Tibial nerve (tissue), 4 donors: Measurements from ENCODE around the gene SULT1C4. TPM values are rescaled to one million over a fixed set of nuclear protein-coding genes. Genes with fewer than 3 reads are reported as not detected.

Source experiments
- DNase-seq, 2 donors: peaks; one replicate each; pipeline ENCODE4 v3.0.0-alpha.2; 2019; ENCODE audit warnings: low spot score in 2 of 2
- H3K27ac ChIP-seq, 4 donors: fragments of 200-600 bp; sonication (generic) in 3 of 4; one replicate each; pipeline ENCODE4 v1.5.1; 2017 to 2019; ENCODE audit warnings: mild to moderate bottlenecking in 1 of 4
- H3K27me3 ChIP-seq, 2 donors: fragments of 200-600 bp; sonication (generic) in 1 of 2; one replicate each; pipeline versions ENCODE4 v1.5.1 to v1.6.0; 2017 to 2019
- H3K36me3 ChIP-seq, 3 donors: fragments of 200-600 bp; sonication (generic); one replicate each; pipeline ENCODE4 v1.5.1; 2018 to 2019
- H3K4me1 ChIP-seq, 4 donors: fragments of 200-600 bp; sonication (generic) in 3 of 4; one replicate each; pipeline ENCODE4 v1.5.1; 2017 to 2019
- H3K4me3 ChIP-seq, 4 donors: fragments of 200-600 bp; sonication (generic) in 3 of 4; one replicate each; pipeline ENCODE4 v1.5.1; 2017 to 2019; ENCODE audit warnings: mild to moderate bottlenecking in 1 of 4, moderate library complexity in 1 of 4
- H3K9me3 ChIP-seq, 4 donors: fragments of 200-600 bp; sonication (generic) in 3 of 4; one replicate each; pipeline ENCODE4 v1.5.1; 2017 to 2019
- CTCF ChIP-seq, 5 experiments: fragments of 200-600 bp in 3 of 5; fragments of 450-650 bp in 2 of 5; sonication (generic) in 3 of 5; IDR thresholded peaks; one replicate each; pipeline ENCODE4 v1.5.1; 2016 to 2019; ENCODE audit warnings: antibody characterized with exemption in 5 of 5, mild to moderate bottlenecking in 3 of 5, moderate library complexity in 2 of 5
- EP300 ChIP-seq, 2 donors: sonication (generic); formaldehyde crosslinking; IDR thresholded peaks; one replicate each; pipeline ENCODE4 v1.6.1; 2017; ENCODE audit warnings: antibody characterized with exemption in 2 of 2, mild to moderate bottlenecking in 1 of 2
- POLR2A ChIP-seq, 2 donors: fragments of 450-650 bp; IDR thresholded peaks; one replicate each; pipeline ENCODE4 v1.6.1; 2017; ENCODE audit warnings: antibody characterized with exemption in 2 of 2, mild to moderate bottlenecking in 2 of 2, moderate library complexity in 2 of 2
- WGBS, 2 donors: methylation state at CpG; one replicate each; pipeline ENCODE4 v1.1.5; 2018; 5-methylcytosine and 5-hydroxymethylcytosine counted together
- small RNA-seq: library from RNA; depleted of rRNA; stranded (forward); fragments of <200 nt; gene quantifications from one replicate; pipeline ENCODE3, GENCODE V24; 2016
- total RNA-seq, 4 donors: library from RNA; depleted of rRNA; stranded (reverse); fragments of >200 nt; gene quantifications; one replicate each; pipeline ENCODE4 v1.1.0, GENCODE V29; 2016

Gene SULT1C4
- total RNA-seq, 4 donors from 2014 or later = 1.7 to 5.7 (median 3.1) TPM

DNA sequence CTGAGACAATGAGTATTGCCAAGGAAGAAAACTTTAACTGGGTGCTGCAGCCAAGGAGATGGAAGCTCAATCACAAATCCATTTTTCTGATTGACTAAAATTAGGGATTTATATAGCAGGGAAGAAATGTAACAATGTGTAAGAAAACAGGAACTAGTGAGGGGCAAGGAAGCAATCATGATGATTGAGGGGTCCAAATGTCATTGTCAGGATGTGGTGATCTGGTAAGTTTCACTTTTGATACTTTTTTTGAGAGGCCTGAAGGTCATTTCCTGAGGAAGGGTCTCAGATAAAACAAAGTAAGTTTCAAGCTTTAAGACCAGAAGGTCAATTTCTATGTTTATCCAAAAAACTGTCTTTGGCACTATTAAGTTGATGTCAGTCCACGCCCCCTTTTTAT, 59.2 kb downstream of the SULT1C4 start:
- no peaks in the 10 kb centered on the region for H3K9me3 ChIP-seq
- TF ChIP-seq EP300 (IDR thresholded peaks at IDR 0.05) (no peak), CTCF (IDR thresholded peaks at IDR 0.05) (no peak), POLR2A (IDR thresholded peaks at IDR 0.05) (no peak)
- no peaks in the 10 kb centered on the region for H3K4me1 ChIP-seq
- H3K4me3 ChIP-seq = no peak overlapping the region
- WGBS, 2 donors = 40 to 91% methylated on average over 1 of the region's 1 CpG
- no peak overlapping the region for H3K27ac ChIP-seq
- no peak for DNase-seq
- H3K27me3 ChIP-seq = no peaks in the 10 kb centered on the region
- no peaks in the 10 kb centered on the region for H3K36me3 ChIP-seq

Small RNA genes within 50 kb of the gene (small RNA-seq; reads per million reads assigned to genes)
- gene SMIM12P1 = not detected

Other genes starting within 250 kb of the SULT1C4 start
- gene SULT1C3, start 138.0 kb upstream of the SULT1C4 start, total RNA-seq = not detected
- gene SULT1C2, start 89.1 kb upstream of the SULT1C4 start, total RNA-seq = 1 to 10 TPM in 2 of 4 donors, not detected in 2; 1.3 to 2.0 TPM
- 10 to 100 TPM; 36.6 to 57.7 (median 43.0) TPM for gene GCC2, start 71.3 kb downstream of the SULT1C4 start, total RNA-seq
- gene LIMS1, start 156.5 kb downstream of the SULT1C4 start, total RNA-seq = 10 to 100 TPM; 33.7 to 86.3 (median 49.2) TPM